HepG2 (cell line): ENCODE measurements around the gene P2RY8. TPM values are rescaled to one million over a fixed set of nuclear protein-coding genes. Genes with fewer than 3 reads are reported as not detected.

Source experiments
- ATAC-seq: fragments of 200-7000 bp; cut with Tn5 transposase; 3 replicates; pipeline ENCODE4 v1.9.1; 2020; ENCODE audit warnings: mild to moderate bottlenecking, moderate library complexity
- BruUV-seq: library from RNA; stranded (reverse); fragments of 400-500 nt; replicated peaks from 2 replicates; lab custom pipeline; 2021; lab: Mats Ljungman, UMichigan
- CTCF ChIA-PET: fragments of 300-600 bp; formaldehyde crosslinking; extraction: SDS; loops from one replicate; lab custom pipeline; 2021; ENCODE audit warnings: low total read pairs, inconsistent platforms, low intra/inter-chr PET ratio; lab: Yijun Ruan, JAX
- POLR2A ChIA-PET: fragments of 350-600 bp; sonication (Branson Sonifier 250); formaldehyde crosslinking; loops from one replicate; lab custom pipeline; 2020; ENCODE audit warnings: antibody characterized with exemption, inconsistent platforms; lab: Yijun Ruan, JAX
- DNase-seq: peaks from one replicate; pipeline ENCODE4 v3.0.0-alpha.2; 2015; ENCODE audit warnings: low spot score
- FAIRE-seq: peaks from 3 replicates; lab custom pipeline; 2011; peaks lifted over from hg19 to GRCh38; lab: Jason Lieb, UNC
- H2AFZ ChIP-seq: one replicate; pipeline ENCODE4 v1.6.1; 2011; ENCODE audit warnings: low read length, inconsistent platforms
- H3K27ac ChIP-seq: fragments of 300-600 bp; 3 replicates; pipeline ENCODE4 v1.8.0; 2011; ENCODE audit warnings: mixed run types, mild to moderate bottlenecking, mixed read lengths, low read length, inconsistent platforms; ENCODE audit not compliant: insufficient read depth; ENCODE audit errors: extremely low read length
- H3K27me3 ChIP-seq, 2 experiments: fragments of 200-600 bp in 1 of 2; 2 replicates in 1 of 2; 3 replicates in 1 of 2; pipeline versions ENCODE4 v1.6.0 to v1.8.0; 2011; ENCODE audit warnings: low read length in 2 of 2, mild to moderate bottlenecking in 2 of 2, moderate library complexity in 2 of 2, inconsistent platforms in 1 of 2; ENCODE audit not compliant: insufficient read depth in 2 of 2, control insufficient read depth in 1 of 2
- H3K36me3 ChIP-seq, 2 experiments: fragments of 200-600 bp in 1 of 2; replicated peaks in 1 of 2; 2 replicates in 1 of 2; 3 replicates in 1 of 2; pipeline versions ENCODE4 v1.5.1 to v1.8.0; 2011; ENCODE audit warnings: low read length in 2 of 2, inconsistent platforms in 1 of 2; ENCODE audit not compliant: insufficient read depth in 2 of 2, control insufficient read depth in 1 of 2
- H3K4me1 ChIP-seq: 2 replicates; pipeline ENCODE4 v1.5.1; 2012; ENCODE audit warnings: low read length, inconsistent platforms; ENCODE audit not compliant: insufficient read depth
- H3K4me2 ChIP-seq: 2 replicates; pipeline ENCODE4 v1.6.0; 2011; ENCODE audit warnings: low read depth, low read length, inconsistent platforms
- H3K4me3 ChIP-seq, 3 experiments: fragments of 200-600 bp in 1 of 3; sonication (generic), shearing (Covaris generic) in 1 of 3; replicated peaks in 1 of 3; 2 replicates each; pipeline ENCODE4 v1.5.1; 2011 to 2016; ENCODE audit warnings: low read length in 3 of 3, inconsistent platforms in 2 of 3, low read depth in 2 of 3, mild to moderate bottlenecking in 2 of 3, control low read depth in 1 of 3, mixed read lengths in 1 of 3; ENCODE audit not compliant: insufficient read depth in 1 of 3
- H3K79me2 ChIP-seq: one replicate; pipeline ENCODE4 v1.6.1; 2011; ENCODE audit warnings: low read length, inconsistent platforms; ENCODE audit not compliant: insufficient read depth
- H3K9ac ChIP-seq: 2 replicates; pipeline ENCODE4 v1.6.0; 2011; ENCODE audit warnings: mild to moderate bottlenecking, low read depth, low read length, inconsistent platforms; ENCODE audit not compliant: insufficient read depth
- H3K9me3 ChIP-seq: 2 replicates; pipeline ENCODE4 v1.5.1; 2012; ENCODE audit warnings: mild to moderate bottlenecking, low read length
- H4K20me1 ChIP-seq: 2 replicates; pipeline ENCODE4 v1.6.0; 2011; ENCODE audit warnings: inconsistent platforms, mild to moderate bottlenecking, low read length, moderate library complexity; ENCODE audit not compliant: insufficient read depth
- FOXK2 ChIP-seq: fragments of 450-650 bp; IDR thresholded peaks from 2 replicates; pipeline ENCODE4 v1.6.1; 2016
- GABPA ChIP-seq, 2 experiments: IDR thresholded peaks; 2 replicates each; pipeline ENCODE4 v1.6.1; 2011 to 2016; ENCODE audit warnings: low read depth in 2 of 2, low read length in 1 of 2, missing biosample characterization in 1 of 2, missing genetic modification characterization in 1 of 2
- GTF3A ChIP-seq: sonication (generic); formaldehyde crosslinking; conservative IDR thresholded peaks from 2 replicates; pipeline ENCODE4 v1.4.0; 2020; ENCODE audit warnings: mild to moderate bottlenecking, missing genetic modification reagents
- MAFG ChIP-seq: sonication (generic); formaldehyde crosslinking; IDR thresholded peaks from 2 replicates; pipeline ENCODE4 v1.5.1; 2020; ENCODE audit warnings: mild to moderate bottlenecking, missing genetic modification reagents
- POLR2G ChIP-seq: fragments of 200-400 bp; formaldehyde crosslinking; IDR thresholded peaks from 2 replicates; pipeline ENCODE4 v1.6.1; 2018; ENCODE audit warnings: mild to moderate bottlenecking, low read depth, low read length, moderate library complexity
- SATB2 ChIP-seq: sonication (generic); formaldehyde crosslinking; IDR thresholded peaks from 2 replicates; pipeline ENCODE4 v1.5.0; 2020; ENCODE audit warnings: missing genetic modification reagents
- ZNF543 ChIP-seq: sonication (generic); formaldehyde crosslinking; IDR thresholded peaks from 2 replicates; pipeline ENCODE4 v1.4.0; 2020; ENCODE audit warnings: mild to moderate bottlenecking, missing genetic modification reagents
- ZNF850 ChIP-seq: sonication (generic); formaldehyde crosslinking; conservative IDR thresholded peaks from 2 replicates; pipeline ENCODE4 v1.9.0; 2021; ENCODE audit warnings: mild to moderate bottlenecking, missing genetic modification reagents
- WGBS: methylation state at CpG from one replicate; pipeline ENCODE4 v1.1.6; 2017; ENCODE audit warnings: low lambda C conversion rate; 5-methylcytosine and 5-hydroxymethylcytosine counted together
- in situ Hi-C: cut with HindIII; loops from 2 replicates; pipeline ENCODE4 v1.10.0; 2017; ENCODE audit warnings: low pct_unique_long_range_greater_than_20kb; ENCODE audit not compliant: extremely low pct_ligation_motif_present
- intact Hi-C: fragments of 100-400 bp; cut with micrococcal nuclease; formaldehyde crosslinking; loops from one replicate; pipeline ENCODE4 v1.10.0; 2022; ENCODE audit not compliant: unreplicated experiment
- polyA plus RNA-seq, 8 experiments: library from polyadenylated mRNA; depleted of rRNA in 3 of 8; stranded (reverse) in 7 of 8; unstranded in 1 of 8; fragments of >200 nt; fragmentation: Illumina TruSeq in 4 of 8; extraction: Trizol in 4 of 8; gene quantifications; 2 replicates each; pipeline versions ENCODE4 v1.2.1 to v1.2.3, GENCODE V29; 2011 to 2016; ENCODE audit warnings: low read depth in 4 of 8, missing spikeins in 1 of 8, mixed read lengths in 1 of 8; ENCODE audit not compliant: insufficient read depth in 1 of 8
- total RNA-seq, 5 experiments: library from RNA; depleted of rRNA; stranded (reverse); fragments of >200 nt; fragmentation: Illumina TruSeq; extraction: Trizol; gene quantifications; 2 replicates each; pipeline ENCODE4 v1.2.3, GENCODE V29; 2016; ENCODE audit warnings: low read depth in 1 of 5
- TF ChIP-seq, protein P1 (sequence below): sonication (generic); formaldehyde crosslinking; IDR thresholded peaks from 2 replicates; pipeline ENCODE4 v1.4.0; 2020; ENCODE audit warnings: mild to moderate bottlenecking, missing genetic modification reagents
- TF ChIP-seq, protein P2 (sequence below): IDR thresholded peaks from 2 replicates; pipeline ENCODE4 v1.6.1; 2016; ENCODE audit warnings: missing compliant biosample characterization, missing genetic modification reagents, borderline replicate concordance

P2RY8 gene
- total and polyA plus RNA-seq, 2 of the 13 experiments (the other 11 are each of a cell fraction or from before 2014, with no cell fraction given), result 1.0 to 1.3 TPM

DNA sequence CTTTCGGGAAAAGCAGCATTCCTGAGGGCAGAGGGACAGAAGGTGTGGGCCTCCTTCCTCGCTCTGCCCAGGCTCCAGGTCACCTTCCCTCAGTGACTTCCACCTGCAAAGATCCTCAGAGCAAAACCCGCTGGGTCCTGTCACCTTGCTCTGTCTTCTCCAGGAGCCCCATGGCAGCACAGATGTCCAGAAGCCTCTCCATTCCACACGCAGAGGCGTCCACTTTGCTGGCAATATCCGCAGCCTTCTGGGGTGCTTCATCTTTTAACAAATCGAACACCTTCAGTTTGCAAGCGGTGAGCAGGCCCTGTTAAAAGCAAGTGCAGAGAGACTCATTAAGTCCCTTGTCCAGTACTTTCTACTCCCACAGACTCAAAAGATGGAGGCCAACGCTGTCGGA, 111.6 kb downstream of the P2RY8 start:
- peaks cover 16% of the 10 kb centered on the region; the same call in 1 of the 2 replicates for H3K9me3 ChIP-seq
- peaks cover 2 to 4% of the 10 kb centered on the region in 2 experiments; a peak in 2 of 5 replicates for H3K36me3 ChIP-seq
- no peak overlapping the region for H2AFZ ChIP-seq
- CTCF ChIA-PET, result no interaction called here
- H3K9ac ChIP-seq, result no peak overlapping the region
- H3K27ac ChIP-seq, result no peak overlapping the region
- no TSS peak for BruUV-seq
- TF ChIP-seq GABPA (IDR thresholded peaks at IDR 0.05; ENCODE audit: low read depth, low read length), result no peak
- no peak for TF ChIP-seq GABPA (CRISPR knock-in tag; IDR thresholded peaks at IDR 0.05; ENCODE audit: low read depth)
- TF ChIP-seq, protein P1, sequence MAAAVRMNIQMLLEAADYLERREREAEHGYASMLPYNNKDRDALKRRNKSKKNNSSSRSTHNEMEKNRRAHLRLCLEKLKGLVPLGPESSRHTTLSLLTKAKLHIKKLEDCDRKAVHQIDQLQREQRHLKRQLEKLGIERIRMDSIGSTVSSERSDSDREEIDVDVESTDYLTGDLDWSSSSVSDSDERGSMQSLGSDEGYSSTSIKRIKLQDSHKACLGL (CRISPR knock-in tag), result no peak
- TF ChIP-seq POLR2G, result peak; percentile 28; the same call in 1 of the 2 replicates
- no peak for TF ChIP-seq GTF3A (CRISPR knock-in tag)
- TF ChIP-seq ZNF543 (CRISPR knock-in tag), result no peak
- TF ChIP-seq, all 625 proteins: peak for 1
- Histone ChIP-seq H3K4me2 (no peak overlapping the region), H3K4me1 (peaks cover 12% of the 10 kb centered on the region), H3K4me3 (no peak overlapping the region), H3K79me2 (no peaks in the 10 kb centered on the region), H3K27me3 (no peaks in the 10 kb centered on the region), H4K20me1 (no peaks in the 10 kb centered on the region)
- 89% methylated on average over 10 of the region's 10 CpGs for WGBS
- in situ Hi-C loops, result no loop called here
- FAIRE-seq (no peak), DNase-seq (no peak), ATAC-seq (no peak)
- POLR2A ChIA-PET, result no interaction called here
- intact Hi-C loops, result no loop called here

DNA sequence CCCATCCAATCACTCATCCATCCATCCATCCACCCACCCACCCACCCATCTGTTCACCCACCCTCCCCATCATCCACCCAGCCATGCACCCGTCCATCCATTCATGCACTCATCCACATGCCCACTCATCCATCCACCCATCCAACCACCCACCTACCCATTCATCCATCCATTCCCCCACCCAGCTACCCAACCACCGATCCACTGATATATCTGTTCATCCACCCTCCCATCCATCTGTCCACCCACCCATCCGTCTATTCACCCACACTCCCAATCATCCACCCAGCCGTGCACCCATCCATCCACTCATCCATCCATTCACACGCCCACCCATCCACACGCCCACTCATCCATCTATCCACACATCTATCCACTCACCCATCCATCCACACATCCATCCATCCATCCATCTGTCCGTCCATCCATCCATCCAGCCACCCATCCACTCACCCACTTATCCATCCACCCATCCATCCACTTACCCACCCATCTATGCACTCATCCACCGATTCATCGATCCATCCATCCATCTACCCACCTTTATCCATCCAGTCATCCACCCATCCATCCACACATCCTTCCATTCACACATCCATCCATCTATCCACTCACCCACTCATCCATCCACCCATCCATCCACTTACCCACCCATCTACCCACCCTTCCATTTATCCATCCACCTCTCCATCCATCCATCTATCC, 112.7 kb downstream of the P2RY8 start:
- no peak for FAIRE-seq
- POLR2A ChIA-PET, result no interaction called here
- Histone ChIP-seq H3K27ac (no peak overlapping the region), H3K9me3 (peaks cover 16% of the 10 kb centered on the region; the same call in 1 of the 2 replicates), H4K20me1 (no peaks in the 10 kb centered on the region), H2AFZ (no peak overlapping the region), H3K4me2 (no peak overlapping the region), H3K4me1 (peaks cover 12% of the 10 kb centered on the region), H3K79me2 (no peaks in the 10 kb centered on the region), H3K36me3 (peaks cover 2 to 4% of the 10 kb centered on the region in 2 experiments; a peak in 2 of 5 replicates), H3K27me3 (no peaks in the 10 kb centered on the region), H3K4me3 (no peak overlapping the region), H3K9ac (no peak overlapping the region)
- TF ChIP-seq MAFG (CRISPR knock-in tag) (no peak), FOXK2 (0 out of 2 replicates have a peak, but pooled peaks have one; percentile 5), ZNF850 (no peak), SATB2 (CRISPR knock-in tag) (no peak)
- TF ChIP-seq, protein P2, sequence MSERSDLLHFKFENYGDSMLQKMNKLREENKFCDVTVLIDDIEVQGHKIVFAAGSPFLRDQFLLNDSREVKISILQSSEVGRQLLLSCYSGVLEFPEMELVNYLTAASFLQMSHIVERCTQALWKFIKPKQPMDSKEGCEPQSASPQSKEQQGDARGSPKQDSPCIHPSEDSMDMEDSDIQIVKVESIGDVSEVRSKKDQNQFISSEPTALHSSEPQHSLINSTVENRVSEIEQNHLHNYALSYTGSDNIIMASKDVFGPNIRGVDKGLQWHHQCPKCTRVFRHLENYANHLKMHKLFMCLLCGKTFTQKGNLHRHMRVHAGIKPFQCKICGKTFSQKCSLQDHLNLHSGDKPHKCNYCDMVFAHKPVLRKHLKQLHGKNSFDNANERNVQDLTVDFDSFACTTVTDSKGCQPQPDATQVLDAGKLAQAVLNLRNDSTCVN, result no peak
- in situ Hi-C loops (no loop called here), intact Hi-C loops (no loop called here)
- no peak for DNase-seq
- BruUV-seq, result no TSS peak
- WGBS, result 84% methylated on average over 9 of the region's 9 CpGs
- CTCF ChIA-PET, result no interaction called here
- no peak for ATAC-seq
